ENCODE data around the gene GPSM1. TPM values are rescaled to one million over a fixed set of nuclear protein-coding genes. Genes with fewer than 3 reads are reported as not detected.

The GPSM1 gene
- total RNA-seq, 2 donors from 2014 or later = 15.8 to 23.1 TPM

- DNase-seq (no peak), ATAC-seq (no peak)
- Histone ChIP-seq H3K4me1 (no peaks in the 10 kb centered on the region), H3K4me3 (no peak overlapping the region), H3K27me3 (no peaks in the 10 kb centered on the region), H3K27ac (no peak overlapping the region), H3K36me3 (replicated peaks in 1 of 2; ENCODE audit: insufficient read depth in 1 of 2, low read depth in 2 of 2) (peaks cover 4 to 10% of the 10 kb centered on the region in 2 donors), H3K9me3 (no peaks in the 10 kb centered on the region)
- TF ChIP-seq CTCF (IDR thresholded peaks at IDR 0.05) (no peak), POLR2A (IDR thresholded peaks at IDR 0.05) (no peak)
- WGBS, 2 donors = 89 to 100% methylated on average over 1 to 11 of the region's 11 CpGs
- intact Hi-C loops (cut with DNase I) = no loop called here
Observed at GRCh38 chr9:136379401-136379800, 52.1 kb downstream of the GPSM1 start.

GRCh38 chr9:136379891-136380290, 52.6 kb downstream of the GPSM1 start:
- Histone ChIP-seq H3K36me3 (replicated peaks in 1 of 2; ENCODE audit: insufficient read depth in 1 of 2, low read depth in 2 of 2) (peaks cover 4 to 10% of the 10 kb centered on the region in 2 donors), H3K9me3 (no peaks in the 10 kb centered on the region)
- ATAC-seq = no peak

GRCh38 chr9:136380381-136380780, 53.0 kb downstream of the GPSM1 start:
- Histone ChIP-seq H3K27me3 (no peaks in the 10 kb centered on the region), H3K4me1 (no peaks in the 10 kb centered on the region), H3K36me3 (replicated peaks in 1 of 2; ENCODE audit: insufficient read depth in 1 of 2, low read depth in 2 of 2) (peaks cover 4 to 10% of the 10 kb centered on the region in 2 donors), H3K9me3 (no peaks in the 10 kb centered on the region), H3K4me3 (no peak overlapping the region), H3K27ac (no peak overlapping the region)
- no peak for DNase-seq
- TF ChIP-seq CTCF (IDR thresholded peaks at IDR 0.05) (no peak), POLR2A (IDR thresholded peaks at IDR 0.05) (no peak)
- WGBS, 2 donors = 80 to 91% methylated on average over 1 to 17 of the region's 17 CpGs
- ATAC-seq = no peak
- intact Hi-C loops (cut with DNase I) = no loop called here

More at GRCh38 chr9:136379891-136380290, 52.6 kb downstream of the GPSM1 start:
- TF ChIP-seq POLR2A (IDR thresholded peaks at IDR 0.05) (no peak), CTCF (IDR thresholded peaks at IDR 0.05) (no peak)
- H3K27ac ChIP-seq = no peak overlapping the region
- no peaks in the 10 kb centered on the region for H3K4me1 ChIP-seq
- H3K4me3 ChIP-seq = no peak overlapping the region
- 60 to 88% methylated on average over 1 to 11 of the region's 11 CpGs for WGBS, 2 donors
- no peak for DNase-seq
- no peaks in the 10 kb centered on the region for H3K27me3 ChIP-seq
- intact Hi-C loops (cut with DNase I) = no loop called here

GRCh38 chr9:136381311-136381710, 54.0 kb downstream of the GPSM1 start:
- Histone ChIP-seq H3K36me3 (replicated peaks in 1 of 2; ENCODE audit: insufficient read depth in 1 of 2, low read depth in 2 of 2) (peaks cover 4 to 14% of the 10 kb centered on the region in 2 donors), H3K27me3 (no peaks in the 10 kb centered on the region), H3K9me3 (no peaks in the 10 kb centered on the region), H3K27ac (no peak overlapping the region), H3K4me3 (no peak overlapping the region), H3K4me1 (no peaks in the 10 kb centered on the region)
- DNase-seq (no peak), ATAC-seq (no peak)
- TF ChIP-seq POLR2A (IDR thresholded peaks at IDR 0.05) (no peak), CTCF (IDR thresholded peaks at IDR 0.05) (no peak)
- intact Hi-C loops (cut with DNase I) = no loop called here
- WGBS, 2 donors = 83 to 100% methylated on average over 3 to 9 of the region's 9 CpGs

- DNase-seq = no peak
- Histone ChIP-seq H3K36me3 (replicated peaks in 1 of 2; ENCODE audit: insufficient read depth in 1 of 2, low read depth in 2 of 2) (peaks cover 4 to 14% of the 10 kb centered on the region in 2 donors), H3K4me3 (no peak overlapping the region), H3K27me3 (no peaks in the 10 kb centered on the region), H3K27ac (no peak overlapping the region), H3K4me1 (no peaks in the 10 kb centered on the region), H3K9me3 (no peaks in the 10 kb centered on the region)
- intact Hi-C loops (cut with DNase I) = no loop called here
- no peak for TF ChIP-seq CTCF (IDR thresholded peaks at IDR 0.05)
- no peak for TF ChIP-seq POLR2A (IDR thresholded peaks at IDR 0.05)
- no peak for ATAC-seq
- WGBS, 2 donors = 93% methylated on average over 25 of the region's 25 CpGs; no CpG with 5 or more reads in 1 of the 2 donors
Observed at GRCh38 chr9:136381966-136382513, 54.7 kb downstream of the GPSM1 start.
